SK-N-DZ (cell line): ENCODE results near the gene NOVA2.

Experiments
- DNase-seq: peaks from one replicate; pipeline ENCODE4 v3.0.0-alpha.2; 2015; ENCODE audit warnings: low spot score

Gene NOVA2

DNA sequence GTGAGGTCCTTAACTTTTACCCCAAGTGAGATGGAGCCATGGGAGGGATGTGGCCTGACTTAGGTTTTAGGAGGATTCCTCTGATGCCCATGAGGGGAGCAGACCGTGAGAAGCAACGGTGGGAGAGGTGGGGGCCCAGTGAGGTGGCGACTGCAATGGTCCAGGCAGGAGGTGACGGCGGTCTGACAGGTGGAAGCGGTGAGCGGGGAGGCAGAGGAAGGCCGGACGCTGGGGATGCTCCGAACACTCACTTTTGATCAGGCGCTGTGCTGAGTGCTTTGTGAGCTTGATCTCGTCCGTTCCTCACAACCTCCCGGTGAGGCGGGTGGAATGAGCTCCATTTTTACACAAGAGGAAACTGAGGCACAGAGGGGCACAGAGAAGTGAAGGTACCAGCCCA, 11.6 kb downstream of the NOVA2 start:
- DNase-seq, result no peak

- peak; percentile 12 for DNase-seq
These were observed 12.9 kb downstream of the NOVA2 start for GRCh38 chr19:45960595-45961235.

GRCh38 chr19:45959517-45960025, 14.1 kb downstream of the NOVA2 start:
- no peak for DNase-seq

GRCh38 chr19:45958769-45959516, 14.7 kb downstream of the NOVA2 start:
- no peak for DNase-seq

DNA sequence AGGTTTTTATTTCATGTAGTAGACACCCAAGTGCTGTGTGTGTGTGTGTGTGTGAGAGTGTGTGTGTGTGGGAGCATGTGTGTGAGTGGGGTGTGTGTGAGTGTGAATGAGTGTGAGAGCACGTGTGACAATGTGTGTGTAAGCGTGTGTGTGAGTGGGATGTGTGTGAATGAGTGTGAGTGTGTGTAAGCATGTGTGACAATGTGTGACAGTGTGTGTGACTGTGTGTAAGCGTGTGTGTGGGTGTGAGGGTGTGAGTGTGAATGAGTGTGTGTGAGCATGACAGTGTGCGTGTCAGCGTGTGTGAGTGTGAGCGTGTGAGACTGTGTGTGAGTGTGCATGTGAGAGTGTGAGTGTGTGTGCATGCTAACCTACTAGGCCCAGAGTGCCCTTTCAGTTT, 15.3 kb downstream of the NOVA2 start:
- DNase-seq, result no peak

GRCh38 chr19:45955905-45956608, 17.6 kb downstream of the NOVA2 start:
- no peak for DNase-seq

- peak; percentile 87 for DNase-seq
These were observed 19.5 kb downstream of the NOVA2 start for GRCh38 chr19:45954156-45954555.

DNA sequence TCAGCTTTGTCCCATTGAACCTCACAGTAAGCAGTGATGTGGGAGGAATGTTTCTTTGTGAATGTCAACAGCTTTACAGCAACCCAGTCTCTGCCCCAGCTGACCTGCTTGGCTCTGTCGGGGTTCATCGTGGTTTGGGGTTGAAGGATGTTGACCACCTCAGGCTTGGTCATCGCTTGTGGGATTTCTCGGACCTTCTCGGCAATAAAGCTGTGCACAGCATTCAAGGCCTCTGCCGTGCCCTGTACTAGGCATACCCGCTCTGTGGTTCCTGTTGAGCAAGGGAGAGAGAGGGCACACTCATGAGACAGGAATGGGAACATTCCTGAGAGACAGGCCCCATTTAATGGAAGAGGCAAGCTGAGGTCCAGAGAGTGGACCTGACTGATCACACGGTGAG, 20.0 kb downstream of the NOVA2 start:
- no peak for DNase-seq

DNA sequence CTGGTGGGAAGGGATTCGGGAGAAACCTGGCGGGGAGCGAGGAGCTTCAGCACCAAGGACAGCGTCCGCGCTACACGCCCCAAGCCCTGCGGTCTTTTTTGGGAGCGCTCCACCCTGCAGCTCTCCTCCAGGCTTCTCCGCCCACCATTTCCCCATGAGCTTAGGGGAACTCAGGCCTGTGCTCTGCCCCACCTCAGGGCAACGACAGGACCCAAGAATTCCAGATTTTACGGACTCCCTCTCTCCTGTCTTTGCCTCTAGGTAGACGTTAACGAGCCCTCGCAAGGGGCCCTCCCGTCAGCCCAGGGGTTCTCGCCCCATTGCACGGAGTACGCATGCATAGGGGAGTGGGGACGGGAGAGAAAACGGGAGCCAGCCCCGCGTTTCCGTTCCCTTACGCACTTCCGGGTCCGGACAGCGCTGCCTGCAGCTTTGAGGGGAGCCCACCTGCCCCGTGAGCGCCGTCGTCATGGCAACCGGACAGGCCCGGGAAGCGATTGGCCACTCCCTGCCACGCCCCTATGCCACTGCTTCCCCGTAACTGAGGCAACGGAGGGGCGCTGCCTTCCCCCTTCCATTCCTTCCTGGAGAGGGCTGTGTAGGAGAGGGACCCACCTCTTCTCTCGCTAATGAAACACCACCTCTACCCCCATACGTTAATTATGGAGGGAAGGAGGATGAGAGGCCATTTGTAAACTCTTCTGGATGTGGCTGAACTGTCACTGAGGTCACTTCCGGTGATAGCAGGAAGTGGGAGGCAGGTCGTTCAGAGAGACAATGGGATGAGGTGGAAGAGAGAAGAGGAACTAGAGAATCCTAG, 20.8 kb downstream of the NOVA2 start:
- DNase-seq, result no peak

DNA sequence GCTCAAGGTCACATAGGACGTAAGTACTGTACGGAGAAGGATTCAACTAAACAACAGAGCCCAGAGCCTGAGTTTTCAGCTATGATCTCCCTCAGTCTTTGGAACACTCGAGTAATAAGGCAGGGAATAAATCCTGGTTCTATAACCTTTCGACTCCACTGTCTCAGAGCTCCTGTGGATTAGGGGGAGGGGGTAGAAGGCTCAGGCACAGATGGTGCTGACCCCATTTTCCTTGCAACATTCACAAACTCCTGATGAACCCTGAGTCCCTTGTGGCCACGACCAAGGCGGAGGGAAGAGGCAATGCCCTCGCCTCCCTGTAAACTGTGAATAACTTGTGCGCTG, 21.4 kb downstream of the NOVA2 start:
- no peak for DNase-seq

- no peak for DNase-seq
These were observed 25.7 kb downstream of the NOVA2 start for GRCh38 chr19:45947926-45948325.

GRCh38 chr19:45940515-45940805, 33.2 kb downstream of the NOVA2 start:
- no peak for DNase-seq

GRCh38 chr19:45939792-45940514, 33.7 kb downstream of the NOVA2 start:
- no peak for DNase-seq

DNA sequence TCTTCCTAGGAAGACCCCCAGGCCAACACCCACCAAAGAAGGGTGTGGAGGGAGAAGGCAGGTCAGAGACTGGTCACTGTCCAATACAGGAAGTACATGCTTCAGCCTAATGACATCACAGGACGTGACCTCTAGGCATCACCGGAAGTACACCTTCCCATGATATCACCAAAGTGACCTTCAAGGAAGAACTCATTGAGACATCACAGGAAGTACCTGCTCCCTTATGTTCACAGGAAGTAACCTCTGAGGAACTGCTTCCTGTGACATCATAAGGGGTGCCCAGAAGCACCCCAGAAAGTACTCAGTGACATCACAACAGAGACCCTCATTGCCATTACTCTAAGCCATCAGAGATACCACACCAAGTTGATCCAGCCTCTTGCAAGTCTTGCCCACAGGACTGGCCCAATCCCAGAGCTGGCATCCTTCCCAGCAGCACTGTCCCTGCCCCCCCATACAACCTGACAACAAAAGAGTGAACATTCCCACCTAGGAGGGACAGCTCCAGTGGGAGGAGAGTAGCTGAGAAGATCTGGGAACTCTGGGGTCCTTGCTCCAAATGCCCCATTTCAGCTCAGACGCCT, 34.8 kb downstream of the NOVA2 start:
- no peak for DNase-seq

GRCh38 chr19:45935267-45935666, 38.4 kb downstream of the NOVA2 start:
- DNase-seq, result no peak

DNA sequence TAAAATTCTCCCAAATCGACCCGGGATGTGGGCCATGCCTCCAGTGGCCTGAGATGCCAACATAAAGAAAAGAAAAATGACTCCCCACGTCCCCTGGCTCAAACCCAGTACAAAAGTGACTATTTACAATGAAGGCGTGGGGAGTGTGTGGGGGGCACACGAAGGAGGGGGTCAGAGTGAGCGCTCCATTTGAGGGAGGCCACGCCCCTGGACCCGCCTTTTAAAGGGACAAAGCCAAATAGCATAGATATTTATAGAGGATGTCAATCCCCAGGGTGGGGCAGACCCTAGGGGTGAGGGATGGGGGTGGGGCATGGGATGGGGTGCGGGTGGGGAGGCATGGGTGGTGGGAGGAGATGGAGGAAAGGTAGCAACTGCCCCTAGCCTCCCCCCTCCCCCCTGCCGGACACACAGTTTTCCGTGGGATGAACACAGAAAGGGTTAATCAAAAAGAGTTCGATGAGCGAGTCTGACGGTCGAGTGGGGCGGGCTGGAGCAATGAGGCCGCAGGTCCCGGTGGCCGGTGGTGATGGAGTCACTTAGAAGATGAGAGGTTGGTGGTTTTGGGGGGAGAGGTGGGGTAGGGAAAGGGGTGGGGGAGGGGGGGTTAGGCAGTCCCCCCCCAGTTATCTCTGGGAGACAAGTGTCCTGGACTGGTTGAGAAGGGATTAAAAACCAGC, 39.0 kb downstream of the NOVA2 start:
- no peak for DNase-seq

GRCh38 chr19:45933759-45934158, 39.9 kb downstream of the NOVA2 start:
- DNase-seq, result no peak

DNA sequence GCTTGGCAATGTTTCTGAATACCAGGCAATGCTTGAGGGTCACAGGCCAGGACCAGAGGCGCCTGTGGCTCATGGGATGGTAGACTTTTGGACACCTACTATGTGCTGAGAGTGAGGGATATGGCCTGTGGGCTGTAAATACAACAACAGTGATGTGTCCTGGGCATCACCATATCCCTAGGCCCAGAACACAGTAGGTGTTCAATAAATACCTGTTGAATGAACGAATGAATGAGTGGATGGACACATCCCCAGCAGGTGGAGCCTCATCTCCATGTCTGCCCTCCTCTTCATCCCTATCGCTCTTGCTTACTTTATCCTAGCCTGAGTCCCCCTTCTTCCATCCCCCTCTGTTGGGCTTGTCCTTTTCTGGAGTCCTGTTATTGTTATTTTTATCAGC, 42.6 kb downstream of the NOVA2 start:
- no peak for DNase-seq

DNA sequence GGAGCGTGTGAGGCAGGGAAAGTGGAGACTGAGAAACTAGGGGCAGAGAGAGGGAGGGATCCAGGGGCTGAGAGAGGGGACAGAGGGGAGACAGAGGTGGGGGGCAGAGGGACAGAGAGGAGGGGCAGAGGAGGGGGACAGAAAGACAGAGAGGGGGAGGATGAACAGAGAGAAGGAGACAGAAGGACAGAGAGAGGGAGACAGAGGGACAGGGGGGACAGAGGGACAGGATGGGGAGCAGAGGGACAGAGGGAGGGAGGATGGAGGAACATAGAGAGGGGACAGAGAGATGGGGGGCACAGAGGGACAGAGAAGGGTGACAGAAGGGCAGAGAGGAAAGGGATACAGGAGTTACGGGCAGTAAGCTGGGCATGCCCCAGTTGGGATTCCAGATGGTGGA, 44.4 kb downstream of the NOVA2 start:
- DNase-seq, result no peak

DNA sequence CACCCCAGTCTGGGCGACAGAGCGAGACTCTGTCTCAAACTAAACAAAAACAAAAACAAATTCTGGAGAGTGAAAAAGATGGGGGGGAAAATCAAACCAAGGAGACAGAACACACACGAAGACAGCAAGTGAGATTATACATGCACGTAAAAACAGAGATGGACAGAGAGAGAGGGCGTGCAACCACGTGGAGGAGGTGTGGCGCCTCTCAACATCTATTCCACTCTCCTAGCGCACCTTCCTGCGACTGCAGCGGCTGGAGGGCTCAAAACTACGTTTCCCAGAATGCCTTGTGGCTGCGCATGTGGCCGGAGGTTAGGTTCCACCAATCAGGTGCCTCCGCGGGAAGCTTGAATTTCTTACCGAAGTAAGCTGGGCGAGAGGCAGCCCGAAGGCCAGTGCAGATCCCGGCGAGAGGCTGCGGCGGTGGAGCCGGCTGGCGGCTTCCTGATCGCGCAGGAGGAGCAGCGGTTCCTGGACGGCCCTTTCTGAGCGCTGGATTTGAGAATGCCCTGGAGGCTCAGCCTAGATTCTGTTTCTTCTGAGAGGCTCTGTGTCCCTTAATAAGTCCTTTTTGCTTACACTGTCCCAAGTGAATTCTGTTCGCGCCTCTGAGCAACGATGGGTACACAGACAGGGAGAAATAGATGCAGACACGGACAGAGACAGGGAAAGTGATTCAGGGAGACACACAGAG, 46.0 kb downstream of the NOVA2 start:
- peak; percentile 93 for DNase-seq
